Smooth muscle cell (in vitro differentiated cells): ENCODE results near the gene PRPSAP1. TPM values are rescaled to one million over a fixed set of nuclear protein-coding genes. Genes with fewer than 3 reads are reported as not detected.
"Not testable (repeated sequence)": the region's sequence is repeated elsewhere in the genome, so short reads cannot be mapped to it uniquely, and the experiment has no call there.

ENCODE experiments used
- DNase-seq: peaks from one replicate; lab custom pipeline; 2025; ENCODE audit not compliant: unreplicated experiment; lab: John Stamatoyannopoulos, UW
- H2AFZ ChIP-seq: fragments of 200-600 bp; sonication (generic); 2 replicates; pipeline ENCODE4 v1.6.0; 2016; ENCODE audit warnings: antibody characterized with exemption, low read depth, mild to moderate bottlenecking
- H3F3A ChIP-seq: fragments of 200-600 bp; sonication (generic); 2 replicates; pipeline ENCODE4 v1.6.0; 2017; ENCODE audit warnings: antibody characterized with exemption, low read depth
- H3K27ac ChIP-seq: fragments of 200-600 bp; sonication (generic); 2 replicates; pipeline ENCODE4 v1.5.1; 2016; ENCODE audit warnings: low read depth, mild to moderate bottlenecking
- H3K27me3 ChIP-seq: fragments of 200-600 bp; sonication (generic); 2 replicates; pipeline ENCODE4 v1.6.1; 2016; ENCODE audit warnings: low read depth, mild to moderate bottlenecking
- H3K36me3 ChIP-seq: fragments of 200-600 bp; sonication (generic); 2 replicates; pipeline ENCODE4 v1.5.1; 2016; ENCODE audit warnings: low read depth
- H3K4me1 ChIP-seq: fragments of 200-600 bp; sonication (generic); 2 replicates; pipeline ENCODE4 v1.5.1; 2016; ENCODE audit warnings: low read depth
- H3K4me2 ChIP-seq: fragments of 200-600 bp; sonication (generic); 2 replicates; pipeline ENCODE4 v1.6.0; 2016; ENCODE audit warnings: mild to moderate bottlenecking
- H3K4me3 ChIP-seq: fragments of 200-600 bp; sonication (generic); 2 replicates; pipeline ENCODE4 v1.5.1; 2016; ENCODE audit warnings: mild to moderate bottlenecking
- H3K79me2 ChIP-seq: fragments of 200-600 bp; sonication (generic); 2 replicates; pipeline ENCODE4 v1.6.0; 2016; ENCODE audit warnings: low read depth, mild to moderate bottlenecking
- H3K9ac ChIP-seq: fragments of 200-600 bp; sonication (generic); 2 replicates; pipeline ENCODE4 v1.6.0; 2016; ENCODE audit warnings: low read depth
- H3K9me3 ChIP-seq: fragments of 200-600 bp; sonication (generic); replicated peaks from 2 replicates; pipeline ENCODE4 v1.5.1; 2016; ENCODE audit warnings: low read depth
- H4K20me1 ChIP-seq: fragments of 200-600 bp; sonication (generic); 2 replicates; pipeline ENCODE4 v1.6.0; 2016; ENCODE audit warnings: low read depth
- CTCF ChIP-seq: fragments of 200-600 bp; sonication (generic); IDR thresholded peaks from 2 replicates; pipeline ENCODE4 v1.5.1; 2017; ENCODE audit warnings: borderline replicate concordance, mild to moderate bottlenecking, antibody characterized with exemption; ENCODE audit not compliant: insufficient read depth, poor library complexity, severe bottlenecking
- WGBS: methylation state at CpG from one replicate; pipeline ENCODE4 v1.1.7; 2016; ENCODE audit warnings: low lambda C conversion rate; 5-methylcytosine and 5-hydroxymethylcytosine counted together
- polyA plus RNA-seq: library from polyadenylated mRNA; unstranded; fragments of >200 nt; fragmentation: Nextera tagmentation; extraction: Ambion mirVana; gene quantifications from 2 replicates; pipeline ENCODE4 v1.2.1, GENCODE V29; 2016
- total RNA-seq: library from RNA; depleted of rRNA; stranded (reverse); fragments of >200 nt; gene quantifications from 2 replicates; pipeline ENCODE4 v1.2.3, GENCODE V29; 2014

Gene PRPSAP1
- total and polyA plus RNA-seq, 2 experiments from 2014 or later: 27.1 to 35.7 TPM

- no peak for DNase-seq
- no peaks in the 10 kb centered on the region for H3K79me2 ChIP-seq
- WGBS: 92% methylated on average over 11 of the region's 11 CpGs
- peaks cover 7% of the 10 kb centered on the region for H3F3A ChIP-seq
- no peak overlapping the region for H3K9ac ChIP-seq
- H3K27me3 ChIP-seq: no peaks in the 10 kb centered on the region
- no peak overlapping the region for H2AFZ ChIP-seq
- no peak overlapping the region for H3K4me3 ChIP-seq
- H3K4me1 ChIP-seq: peaks cover under 1% of the 10 kb centered on the region
- H3K36me3 ChIP-seq: no peaks in the 10 kb centered on the region
- no peak overlapping the region for H3K27ac ChIP-seq
- H3K4me2 ChIP-seq: no peak overlapping the region
- no peaks in the 10 kb centered on the region for H4K20me1 ChIP-seq
- no peak for TF ChIP-seq CTCF
- H3K9me3 ChIP-seq: no peaks in the 10 kb centered on the region
Measured at GRCh38 chr17:76363107-76363842, 9.6 kb upstream of the PRPSAP1 start.

GRCh38 chr17:76360461-76360860 is 6.7 kb upstream of the PRPSAP1 start:
- no peak for TF ChIP-seq CTCF
- Histone ChIP-seq H2AFZ (no peak overlapping the region), H3K36me3 (no peaks in the 10 kb centered on the region), H4K20me1 (no peaks in the 10 kb centered on the region), H3K27ac (no peak overlapping the region), H3K27me3 (no peaks in the 10 kb centered on the region), H3K9me3 (no peaks in the 10 kb centered on the region), H3F3A (no peaks in the 10 kb centered on the region), H3K4me1 (no peaks in the 10 kb centered on the region), H3K79me2 (no peaks in the 10 kb centered on the region), H3K4me2 (no peak overlapping the region), H3K4me3 (no peak overlapping the region), H3K9ac (no peak overlapping the region)
- WGBS: 83% methylated on average over 2 of the region's 2 CpGs
- no peak for DNase-seq

- H3K9me3 ChIP-seq, H3F3A ChIP-seq, H3K36me3 ChIP-seq, H3K4me1 ChIP-seq, H2AFZ ChIP-seq, DNase-seq, H4K20me1 ChIP-seq, H3K4me2 ChIP-seq, H3K4me3 ChIP-seq, H3K9ac ChIP-seq, H3K27me3 ChIP-seq, H3K27ac ChIP-seq, H3K79me2 ChIP-seq: not testable (repeated sequence)
- WGBS: 85% methylated on average over 6 of the region's 6 CpGs
Measured at GRCh38 chr17:76359776-76360175, 6.1 kb upstream of the PRPSAP1 start.

GRCh38 chr17:76359375-76359774 is 5.7 kb upstream of the PRPSAP1 start:
- WGBS: 85% methylated on average over 6 of the region's 6 CpGs
- H3K79me2 ChIP-seq: no peaks in the 10 kb centered on the region
- H3F3A ChIP-seq: peaks cover 3% of the 10 kb centered on the region
- no peak overlapping the region for H3K27ac ChIP-seq
- H4K20me1 ChIP-seq: no peaks in the 10 kb centered on the region
- TF ChIP-seq CTCF: no peak
- no peak overlapping the region for H3K9ac ChIP-seq
- H3K4me3 ChIP-seq: no peak overlapping the region
- H3K27me3 ChIP-seq: no peaks in the 10 kb centered on the region
- H2AFZ ChIP-seq: no peak overlapping the region
- no peak overlapping the region for H3K4me2 ChIP-seq
- no peaks in the 10 kb centered on the region for H3K9me3 ChIP-seq
- no peak for DNase-seq
- H3K4me1 ChIP-seq: no peaks in the 10 kb centered on the region
- no peaks in the 10 kb centered on the region for H3K36me3 ChIP-seq
